H9 (cell line): ENCODE measurements around the gene NT5DC4. TPM values are rescaled to one million over a fixed set of nuclear protein-coding genes. Genes with fewer than 3 reads are reported as not detected.
"Not testable (repeated sequence)": the region's sequence is repeated elsewhere in the genome, so short reads cannot be mapped to it uniquely, and the experiment has no call there.

ENCODE experiments used
- DNase-seq: peaks from one replicate; pipeline ENCODE4 v3.0.0-alpha.2; 2017
- H2AFZ ChIP-seq: one replicate; pipeline ENCODE4 v1.6.1; 2013; ENCODE audit warnings: mild to moderate bottlenecking, low read length, control low read depth, moderate library complexity
- H2AK5ac ChIP-seq: 2 replicates; pipeline ENCODE4 v1.6.1; 2013; ENCODE audit warnings: low read length, control low read depth, mixed read lengths; ENCODE audit not compliant: insufficient read length
- H2BK120ac ChIP-seq: one replicate; pipeline ENCODE4 v1.6.1; 2013; ENCODE audit warnings: low read depth, mild to moderate bottlenecking, low read length, control low read depth, inconsistent platforms; ENCODE audit not compliant: poor library complexity, severe bottlenecking
- H2BK12ac ChIP-seq: 2 replicates; pipeline ENCODE4 v1.6.1; 2013; ENCODE audit warnings: low read length, control low read depth, mixed read lengths, low read depth; ENCODE audit not compliant: insufficient read length
- H2BK15ac ChIP-seq: 2 replicates; pipeline ENCODE4 v1.6.1; 2013; ENCODE audit warnings: low read depth, low read length, control low read depth
- H2BK20ac ChIP-seq: one replicate; pipeline ENCODE4 v1.6.1; 2013; ENCODE audit warnings: low read depth, mild to moderate bottlenecking, low read length, control low read depth, inconsistent platforms; ENCODE audit not compliant: poor library complexity, severe bottlenecking
- H2BK5ac ChIP-seq: 2 replicates; pipeline ENCODE4 v1.6.1; 2013; ENCODE audit warnings: low read length, control low read depth, mixed read lengths; ENCODE audit not compliant: insufficient read length
- H3K14ac ChIP-seq: 2 replicates; pipeline ENCODE4 v1.6.1; 2013; ENCODE audit warnings: low read length, control low read depth; ENCODE audit not compliant: insufficient read depth
- H3K18ac ChIP-seq: 2 replicates; pipeline ENCODE4 v1.6.1; 2013; ENCODE audit warnings: low read depth, mild to moderate bottlenecking, mixed read lengths, low read length, control low read depth; ENCODE audit not compliant: insufficient read length
- H3K23ac ChIP-seq: 2 replicates; pipeline ENCODE4 v1.6.1; 2013; ENCODE audit warnings: low read length, control low read depth, mixed read lengths, low read depth; ENCODE audit not compliant: insufficient read length
- H3K23me2 ChIP-seq: 2 replicates; pipeline ENCODE4 v1.6.1; 2013; ENCODE audit warnings: low read depth, mild to moderate bottlenecking, mixed read lengths, low read length, control low read depth; ENCODE audit not compliant: insufficient read length, poor library complexity, severe bottlenecking
- H3K27ac ChIP-seq: 2 replicates; pipeline ENCODE4 v1.5.1; 2013; ENCODE audit warnings: low read length, control low read depth, mixed read lengths, low read depth; ENCODE audit not compliant: insufficient read length
- H3K27me3 ChIP-seq: 2 replicates; pipeline ENCODE4 v1.6.1; 2013; ENCODE audit warnings: low read length, control low read depth, inconsistent platforms; ENCODE audit not compliant: insufficient read depth
- H3K4ac ChIP-seq: 2 replicates; pipeline ENCODE4 v1.6.1; 2013; ENCODE audit warnings: low read depth, mild to moderate bottlenecking, control low read depth, inconsistent platforms, low read length, moderate library complexity
- H3K4me1 ChIP-seq: 2 replicates; pipeline ENCODE4 v1.6.1; 2013; ENCODE audit warnings: low read length, control low read depth, inconsistent platforms; ENCODE audit not compliant: insufficient read depth
- H3K4me2 ChIP-seq: 2 replicates; pipeline ENCODE4 v1.6.1; 2013; ENCODE audit warnings: low read length, control low read depth, mixed read lengths; ENCODE audit not compliant: insufficient read length, insufficient read depth
- H3K56ac ChIP-seq: 2 replicates; pipeline ENCODE4 v1.6.1; 2013; ENCODE audit warnings: low read depth, mild to moderate bottlenecking, mixed read lengths, low read length, control low read depth; ENCODE audit not compliant: insufficient read length
- H3K79me1 ChIP-seq: 2 replicates; pipeline ENCODE4 v1.6.1; 2013; ENCODE audit warnings: low read depth, mild to moderate bottlenecking, moderate library complexity, low read length, control low read depth, inconsistent platforms; ENCODE audit not compliant: insufficient read depth, poor library complexity, severe bottlenecking
- H3K79me2 ChIP-seq: 2 replicates; pipeline ENCODE4 v1.6.1; 2013; ENCODE audit warnings: low read length, control low read depth, inconsistent platforms; ENCODE audit not compliant: insufficient read depth
- H3K9ac ChIP-seq: 2 replicates; pipeline ENCODE4 v1.6.1; 2013; ENCODE audit warnings: low read length, control low read depth, mixed read lengths; ENCODE audit not compliant: insufficient read length; ENCODE audit errors: extremely low read depth
- H3K9me3 ChIP-seq: one replicate; pipeline ENCODE4 v1.6.1; 2013; ENCODE audit warnings: low read depth, low read length, inconsistent platforms; ENCODE audit not compliant: control insufficient read depth
- H3T11ph ChIP-seq: one replicate; pipeline ENCODE4 v1.6.1; 2013; ENCODE audit warnings: mild to moderate bottlenecking, low read length, control low read depth, inconsistent platforms
- H4K20me1 ChIP-seq: one replicate; pipeline ENCODE4 v1.6.1; 2013; ENCODE audit not compliant: control insufficient read depth, insufficient read length, insufficient read depth
- H4K5ac ChIP-seq: 2 replicates; pipeline ENCODE4 v1.6.1; 2013; ENCODE audit warnings: low read depth, mild to moderate bottlenecking, mixed read lengths, low read length, control low read depth; ENCODE audit not compliant: insufficient read length
- H4K8ac ChIP-seq: replicated peaks from 2 replicates; pipeline ENCODE4 v1.6.1; 2013; ENCODE audit warnings: low read length, control low read depth, mixed read lengths, low read depth; ENCODE audit not compliant: insufficient read length
- H4K91ac ChIP-seq: 2 replicates; pipeline ENCODE4 v1.6.1; 2013; ENCODE audit warnings: low read depth, mild to moderate bottlenecking, moderate library complexity, mixed read lengths, low read length, control low read depth; ENCODE audit not compliant: insufficient read length
- H3K27ac Mint-ChIP-seq, 3 experiments: 2 replicates in 2 of 3; 3 replicates in 1 of 3; pipeline ENCODE4 v1.8.0; 2020 to 2021; ENCODE audit warnings: mixed read lengths in 3 of 3, mild to moderate bottlenecking in 1 of 3, moderate library complexity in 1 of 3
- H3K27me3 Mint-ChIP-seq: 2 replicates; pipeline ENCODE4 v1.8.0; 2021; ENCODE audit warnings: low read depth, mild to moderate bottlenecking, moderate library complexity, mixed read lengths
- H3K36me3 Mint-ChIP-seq, 3 experiments: 2 replicates in 2 of 3; 3 replicates in 1 of 3; pipeline ENCODE4 v1.8.0; 2020 to 2021; ENCODE audit warnings: low read depth in 3 of 3, mixed read lengths in 3 of 3; ENCODE audit not compliant: insufficient read depth in 1 of 3
- H3K4me1 Mint-ChIP-seq, 2 experiments: 2 replicates each; pipeline ENCODE4 v1.8.0; 2020; ENCODE audit warnings: mixed read lengths in 2 of 2
- H3K4me3 Mint-ChIP-seq, 2 experiments: 2 replicates in 1 of 2; 3 replicates in 1 of 2; pipeline ENCODE4 v1.8.0; 2020 to 2021; ENCODE audit warnings: mild to moderate bottlenecking in 2 of 2, mixed read lengths in 2 of 2, moderate library complexity in 1 of 2
- H3K9me3 Mint-ChIP-seq, 2 experiments: 2 replicates in 1 of 2; 3 replicates in 1 of 2; pipeline ENCODE4 v1.8.0; 2020; ENCODE audit warnings: mild to moderate bottlenecking in 2 of 2, mixed read lengths in 2 of 2, moderate library complexity in 1 of 2
- WGBS: extraction: QIAGEN DNeasy Blood & Tissue Kit; methylation state at CpG from one replicate; pipeline ENCODE4 v1.1.7; 2013; ENCODE audit warnings: missing lambda C conversion rate, low lambda C conversion rate, mixed read lengths; ENCODE audit not compliant: insufficient read length; ENCODE audit errors: extremely low coverage; 5-methylcytosine and 5-hydroxymethylcytosine counted together
- total RNA-seq: library from RNA; stranded (reverse); gene quantifications from 2 replicates; pipeline ENCODE4 v1.2.1, GENCODE V29; 2021
- TF ChIP-seq, protein P1 (sequence below): fragments of 200-600 bp; sonication (generic); conservative IDR thresholded peaks from 3 replicates; pipeline ENCODE4 v1.8.0; 2021; ENCODE audit warnings: antibody characterized with exemption, mild to moderate bottlenecking

NT5DC4 gene
- total RNA-seq, 1 experiment from 2014 or later = not detected

GRCh38 chr2:112714836-112715631, 5.8 kb upstream of the NT5DC4 start:
- no peak overlapping the region for H4K5ac ChIP-seq
- H3K4ac ChIP-seq = no peak overlapping the region
- H3K9me3 ChIP-seq = no peaks in the 10 kb centered on the region
- no peaks in the 10 kb centered on the region for H3K36me3 Mint-ChIP-seq
- H3K9ac ChIP-seq = no peak overlapping the region
- no peak overlapping the region for H2BK12ac ChIP-seq
- TF ChIP-seq, protein P1, sequence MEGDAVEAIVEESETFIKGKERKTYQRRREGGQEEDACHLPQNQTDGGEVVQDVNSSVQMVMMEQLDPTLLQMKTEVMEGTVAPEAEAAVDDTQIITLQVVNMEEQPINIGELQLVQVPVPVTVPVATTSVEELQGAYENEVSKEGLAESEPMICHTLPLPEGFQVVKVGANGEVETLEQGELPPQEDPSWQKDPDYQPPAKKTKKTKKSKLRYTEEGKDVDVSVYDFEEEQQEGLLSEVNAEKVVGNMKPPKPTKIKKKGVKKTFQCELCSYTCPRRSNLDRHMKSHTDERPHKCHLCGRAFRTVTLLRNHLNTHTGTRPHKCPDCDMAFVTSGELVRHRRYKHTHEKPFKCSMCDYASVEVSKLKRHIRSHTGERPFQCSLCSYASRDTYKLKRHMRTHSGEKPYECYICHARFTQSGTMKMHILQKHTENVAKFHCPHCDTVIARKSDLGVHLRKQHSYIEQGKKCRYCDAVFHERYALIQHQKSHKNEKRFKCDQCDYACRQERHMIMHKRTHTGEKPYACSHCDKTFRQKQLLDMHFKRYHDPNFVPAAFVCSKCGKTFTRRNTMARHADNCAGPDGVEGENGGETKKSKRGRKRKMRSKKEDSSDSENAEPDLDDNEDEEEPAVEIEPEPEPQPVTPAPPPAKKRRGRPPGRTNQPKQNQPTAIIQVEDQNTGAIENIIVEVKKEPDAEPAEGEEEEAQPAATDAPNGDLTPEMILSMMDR = no peak
- H3K56ac ChIP-seq = no peak overlapping the region
- no peak overlapping the region for H3K14ac ChIP-seq
- no peak overlapping the region for H2BK5ac ChIP-seq
- H2AK5ac ChIP-seq = no peak overlapping the region
- no peaks in the 10 kb centered on the region for H3K27me3 ChIP-seq
- no peak for DNase-seq
- no peak overlapping the region for H2BK15ac ChIP-seq
- peaks cover 3% of the 10 kb centered on the region for H3K27me3 Mint-ChIP-seq
- H4K20me1 ChIP-seq = no peaks in the 10 kb centered on the region
- no peaks in the 10 kb centered on the region for H3K23me2 ChIP-seq
- H3K27ac Mint-ChIP-seq = no peak overlapping the region
- no peaks in the 10 kb centered on the region for H3K4me1 Mint-ChIP-seq
- no peak overlapping the region for H3K18ac ChIP-seq
- no peaks in the 10 kb centered on the region for H3K4me1 ChIP-seq
- whole genome bisulfite sequencing = no CpG with 5 or more reads among the region's 7 CpGs
- H2BK20ac ChIP-seq = no peak overlapping the region
- H3K4me3 Mint-ChIP-seq = no peak overlapping the region
- no peak overlapping the region for H3K27ac ChIP-seq
- H3T11ph ChIP-seq = no peak overlapping the region
- H2AFZ ChIP-seq = no peak overlapping the region
- H3K4me2 ChIP-seq = no peak overlapping the region
- no peak overlapping the region for H3K23ac ChIP-seq
- H3K9me3 Mint-ChIP-seq = no peaks in the 10 kb centered on the region; a peak in 2 of 5 replicates
- H4K8ac ChIP-seq = no peak overlapping the region
- no peaks in the 10 kb centered on the region; the same call in 1 of the 2 replicates for H3K79me2 ChIP-seq
- H4K91ac ChIP-seq = no peak overlapping the region
- H3K79me1 ChIP-seq = no peaks in the 10 kb centered on the region
- H2BK120ac ChIP-seq = no peak overlapping the region

DNA sequence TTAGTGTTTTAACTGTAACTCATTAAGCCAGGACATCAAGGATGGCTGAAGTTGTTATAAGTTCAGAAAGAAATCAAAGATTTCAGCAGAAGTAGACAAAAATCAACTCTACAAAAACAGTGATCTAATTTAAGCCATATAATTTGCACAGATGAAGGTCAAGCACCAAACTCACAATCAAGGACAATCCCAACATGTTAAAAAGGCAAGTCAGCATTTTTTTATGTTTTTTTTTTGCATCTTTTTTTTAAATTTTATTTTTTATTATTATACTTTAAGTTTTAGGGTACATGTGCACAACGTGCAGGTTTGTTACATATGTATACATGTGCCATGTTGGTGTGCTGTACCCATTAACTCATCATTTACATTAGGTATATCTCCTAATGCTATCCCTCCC, 4.7 kb upstream of the NT5DC4 start:
- H3K79me2 ChIP-seq, H2BK12ac ChIP-seq, H4K20me1 ChIP-seq, H3K27me3 ChIP-seq, H3K4me1 Mint-ChIP-seq, H4K8ac ChIP-seq, H3K56ac ChIP-seq, H2AK5ac ChIP-seq, H3K23me2 ChIP-seq, H3K27me3 Mint-ChIP-seq, H2BK120ac ChIP-seq, H3K18ac ChIP-seq, H3K23ac ChIP-seq, H3K9ac ChIP-seq, H3T11ph ChIP-seq, H3K4ac ChIP-seq, H2BK20ac ChIP-seq, H2AFZ ChIP-seq, H3K27ac Mint-ChIP-seq, H3K9me3 ChIP-seq, H3K36me3 Mint-ChIP-seq, H3K9me3 Mint-ChIP-seq, H2BK15ac ChIP-seq, DNase-seq, H4K91ac ChIP-seq, H3K14ac ChIP-seq, H4K5ac ChIP-seq, H3K79me1 ChIP-seq, H3K4me2 ChIP-seq, H2BK5ac ChIP-seq, H3K4me1 ChIP-seq, H3K4me3 Mint-ChIP-seq, H3K27ac ChIP-seq: not testable (repeated sequence)
- no CpG with 5 or more reads among the region's 1 CpG for WGBS
